ENCODE data around the gene GRIFIN. TPM values are rescaled to one million over a fixed set of nuclear protein-coding genes. Genes with fewer than 3 reads are reported as not detected.
A peak's percentile ranks its signal among the peaks of the same experiment; 100 is the strongest.

GRIFIN gene
- total RNA-seq, 6 donors from 2014 or later, result not detected

DNA sequence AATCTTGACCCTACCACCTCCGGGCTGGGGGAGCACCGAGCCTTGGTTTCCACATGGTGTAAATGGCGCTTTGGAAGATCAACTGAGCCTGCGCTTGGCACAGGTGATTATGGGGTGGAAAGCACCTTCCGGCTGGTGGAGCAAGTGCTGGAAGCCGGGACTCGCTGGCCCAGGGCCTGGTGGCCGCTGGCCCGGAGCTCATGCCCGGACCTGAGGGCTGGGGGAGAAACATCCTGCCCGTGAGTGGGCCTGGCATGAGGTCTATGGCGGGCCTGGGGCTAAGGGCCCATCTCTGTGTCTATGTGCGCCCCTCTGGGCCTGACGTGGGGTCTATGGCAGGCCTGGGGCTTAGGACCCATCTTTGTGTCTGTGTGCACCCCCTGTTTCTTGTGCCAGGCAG is 29.2 kb upstream of the GRIFIN start:
- H3K4me1 ChIP-seq, result peaks cover 25 to 29% (median 27%) of the 10 kb centered on the region in 4 donors
- 89 to 100% methylated on average over 3 to 14 of the region's 14 CpGs for WGBS, 2 donors
- ATAC-seq (ENCODE audit: low FRiP score in 2 of 2), result no peak

GRCh38 chr7:2504889-2505375 is 28.7 kb upstream of the GRIFIN start:
- H3K36me3 ChIP-seq, result no peaks in the 10 kb centered on the region
- TF ChIP-seq POLR2AphosphoS5 (IDR thresholded peaks at IDR 0.05) (no peak), EP300 (IDR thresholded peaks at IDR 0.05) (no peak), POLR2A (IDR thresholded peaks at IDR 0.05) (no peak)
- TF ChIP-seq, protein P1, sequence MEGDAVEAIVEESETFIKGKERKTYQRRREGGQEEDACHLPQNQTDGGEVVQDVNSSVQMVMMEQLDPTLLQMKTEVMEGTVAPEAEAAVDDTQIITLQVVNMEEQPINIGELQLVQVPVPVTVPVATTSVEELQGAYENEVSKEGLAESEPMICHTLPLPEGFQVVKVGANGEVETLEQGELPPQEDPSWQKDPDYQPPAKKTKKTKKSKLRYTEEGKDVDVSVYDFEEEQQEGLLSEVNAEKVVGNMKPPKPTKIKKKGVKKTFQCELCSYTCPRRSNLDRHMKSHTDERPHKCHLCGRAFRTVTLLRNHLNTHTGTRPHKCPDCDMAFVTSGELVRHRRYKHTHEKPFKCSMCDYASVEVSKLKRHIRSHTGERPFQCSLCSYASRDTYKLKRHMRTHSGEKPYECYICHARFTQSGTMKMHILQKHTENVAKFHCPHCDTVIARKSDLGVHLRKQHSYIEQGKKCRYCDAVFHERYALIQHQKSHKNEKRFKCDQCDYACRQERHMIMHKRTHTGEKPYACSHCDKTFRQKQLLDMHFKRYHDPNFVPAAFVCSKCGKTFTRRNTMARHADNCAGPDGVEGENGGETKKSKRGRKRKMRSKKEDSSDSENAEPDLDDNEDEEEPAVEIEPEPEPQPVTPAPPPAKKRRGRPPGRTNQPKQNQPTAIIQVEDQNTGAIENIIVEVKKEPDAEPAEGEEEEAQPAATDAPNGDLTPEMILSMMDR (IDR thresholded peaks at IDR 0.05), result no peak
- H3K27ac ChIP-seq, result no peak overlapping the region
- H3K27me3 ChIP-seq, result no peaks in the 10 kb centered on the region
- WGBS, 2 donors, result 93 to 98% methylated on average over 3 to 19 of the region's 19 CpGs
- H3K4me3 ChIP-seq, result no peak overlapping the region
- H3K9me3 ChIP-seq, result no peaks in the 10 kb centered on the region
- no peak for ATAC-seq (ENCODE audit: low FRiP score in 2 of 2)
- DNase-seq, result peak in 1 of 2 donors; percentile 72
- H3K4me1 ChIP-seq, result peaks cover 21 to 25% (median 23%) of the 10 kb centered on the region in 4 donors

More for the DNA sequence above, 29.2 kb upstream of the GRIFIN start:
- no peaks in the 10 kb centered on the region for H3K36me3 ChIP-seq
- no peaks in the 10 kb centered on the region for H3K9me3 ChIP-seq
- DNase-seq, result peak in 1 of 2 donors; percentile 69
- no peak overlapping the region for H3K4me3 ChIP-seq
- TF ChIP-seq POLR2A (IDR thresholded peaks at IDR 0.05), result no peak
- no peak for TF ChIP-seq EP300 (IDR thresholded peaks at IDR 0.05)
- no peak for TF ChIP-seq POLR2AphosphoS5 (IDR thresholded peaks at IDR 0.05)
- TF ChIP-seq, protein P1 (IDR thresholded peaks at IDR 0.05), result no peak
- no peak overlapping the region for H3K27ac ChIP-seq
- H3K27me3 ChIP-seq, result no peaks in the 10 kb centered on the region

DNA sequence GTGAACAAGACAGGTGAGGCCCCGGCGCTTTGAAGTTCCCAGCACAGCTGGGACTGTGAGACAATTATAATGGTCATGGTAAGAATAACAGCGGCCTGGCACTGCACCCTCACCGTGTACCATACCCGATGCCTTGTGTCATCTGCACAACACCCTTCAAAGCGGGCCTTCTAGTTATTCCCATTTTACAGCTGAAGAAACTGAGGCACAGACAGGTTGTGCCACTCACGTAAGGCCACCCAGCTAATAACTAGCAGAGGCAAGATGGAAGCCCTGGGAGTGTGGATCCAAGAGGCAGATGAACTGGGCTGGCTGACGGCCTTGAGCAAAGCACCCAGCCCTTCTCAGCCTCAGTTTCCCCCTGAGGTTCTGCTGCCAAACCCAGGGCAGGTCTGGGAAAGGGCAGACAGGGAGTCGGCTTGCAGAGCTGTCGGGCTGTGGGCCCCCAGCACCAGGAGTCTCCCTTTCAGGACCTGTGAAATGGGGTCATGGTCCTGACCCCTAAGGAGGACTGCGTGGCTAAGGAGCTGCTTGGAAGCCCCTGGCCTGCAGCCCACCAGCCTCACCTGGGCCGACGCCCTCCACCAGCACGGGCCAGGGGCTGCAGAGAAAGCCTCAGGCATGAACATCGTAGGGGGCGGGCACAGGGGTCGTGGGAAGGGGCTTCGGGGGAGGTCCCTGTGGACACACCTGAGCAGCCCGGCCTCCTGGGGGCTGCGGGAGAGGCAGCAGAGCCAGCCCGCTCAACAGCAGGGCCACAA is 28.1 kb upstream of the GRIFIN start:
- H3K4me1 ChIP-seq, result peaks cover 17 to 19% (median 18%) of the 10 kb centered on the region in 4 donors
- H3K27me3 ChIP-seq, result no peaks in the 10 kb centered on the region
- no peaks in the 10 kb centered on the region for H3K9me3 ChIP-seq
- WGBS, 2 donors, result 85 to 89% methylated on average over 11 to 21 of the region's 21 CpGs
- ATAC-seq (ENCODE audit: low FRiP score in 2 of 2) (no peak), DNase-seq (peak in 1 of 2 donors; percentile 60)
- H3K4me3 ChIP-seq, result no peak overlapping the region
- TF ChIP-seq POLR2AphosphoS5 (IDR thresholded peaks at IDR 0.05) (no peak), POLR2A (IDR thresholded peaks at IDR 0.05) (no peak), EP300 (IDR thresholded peaks at IDR 0.05) (no peak)
- TF ChIP-seq, protein P1 (IDR thresholded peaks at IDR 0.05), result no peak
- H3K36me3 ChIP-seq, result no peaks in the 10 kb centered on the region
- no peak overlapping the region for H3K27ac ChIP-seq

GRCh38 chr7:2503056-2503941 is 27.1 kb upstream of the GRIFIN start:
- Histone ChIP-seq H3K27me3 (no peaks in the 10 kb centered on the region), H3K4me1 (peaks cover 7 to 9% (median 9%) of the 10 kb centered on the region in 4 donors), H3K27ac (no peak overlapping the region), H3K4me3 (no peak overlapping the region), H3K36me3 (no peaks in the 10 kb centered on the region), H3K9me3 (no peaks in the 10 kb centered on the region)
- DNase-seq (peak in 1 of 2 donors; percentile 71), ATAC-seq (ENCODE audit: low FRiP score in 2 of 2) (no peak)
- TF ChIP-seq POLR2A (IDR thresholded peaks at IDR 0.05) (no peak), EP300 (IDR thresholded peaks at IDR 0.05) (no peak), POLR2AphosphoS5 (IDR thresholded peaks at IDR 0.05) (no peak)
- TF ChIP-seq, protein P1 (IDR thresholded peaks at IDR 0.05), result no peak
- 73 to 88% methylated on average over 15 to 20 of the region's 25 CpGs for WGBS, 2 donors
